ENCODE results near the gene ZMYM4. TPM values are rescaled to one million over a fixed set of nuclear protein-coding genes. Genes with fewer than 3 reads are reported as not detected.

Gene ZMYM4
- total RNA-seq, 1 experiment from 2014 or later = 62.7 TPM

DNA sequence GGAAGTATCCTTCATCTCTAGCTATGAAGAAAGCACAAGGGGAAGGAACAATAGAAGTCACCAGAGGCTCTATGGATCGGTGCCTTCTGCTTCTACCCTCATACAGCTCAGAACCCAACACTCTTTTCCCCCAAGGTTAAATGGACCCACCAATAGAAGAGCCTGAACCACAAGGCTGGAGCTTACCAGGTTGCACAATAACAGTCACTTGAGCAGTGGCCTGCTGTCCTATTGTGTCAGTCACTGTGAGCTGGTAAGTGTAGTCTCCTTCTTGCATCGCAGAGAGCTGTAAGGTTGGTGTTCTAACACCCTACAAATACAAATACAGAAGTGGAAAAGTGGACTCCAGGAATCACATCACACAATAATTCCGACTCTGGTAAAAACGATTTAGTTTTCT, 185.7 kb downstream of the ZMYM4 start:
- no peak for TF ChIP-seq CTCF (IDR thresholded peaks at IDR 0.05; ENCODE audit: unreplicated experiment)
- no peaks in the 10 kb centered on the region for H3K9me3 Mint-ChIP-seq (ENCODE audit: low read depth, unreplicated experiment)
- no peaks in the 10 kb centered on the region for H3K4me1 Mint-ChIP-seq (ENCODE audit: low read depth, unreplicated experiment)
- CTCF ChIA-PET = no interaction called here
- H3K27ac Mint-ChIP-seq (ENCODE audit: unreplicated experiment) = no peak overlapping the region
- H3K27me3 Mint-ChIP-seq (ENCODE audit: unreplicated experiment) = no peaks in the 10 kb centered on the region
- peaks cover 12% of the 10 kb centered on the region for H3K36me3 Mint-ChIP-seq (ENCODE audit: insufficient read depth, unreplicated experiment)
- no peak for DNase-seq
- no TSS peak for BruUV-seq (replicated peaks)
- intact Hi-C loops (cut with micrococcal nuclease; ENCODE audit: unreplicated experiment) = loop anchor here (5.0 kb wide), 1 partner anchor 263 kb away; the partner anchor contains the start of gene C1orf216
- no peak overlapping the region for H3K4me3 Mint-ChIP-seq (ENCODE audit: low read depth, unreplicated experiment)

- BruUV-seq (replicated peaks) = no TSS peak
- H3K27me3 Mint-ChIP-seq (ENCODE audit: unreplicated experiment) = no peaks in the 10 kb centered on the region
- no peak overlapping the region for H3K4me3 Mint-ChIP-seq (ENCODE audit: low read depth, unreplicated experiment)
- no peak for DNase-seq
- no peaks in the 10 kb centered on the region for H3K4me1 Mint-ChIP-seq (ENCODE audit: low read depth, unreplicated experiment)
- peaks cover 12% of the 10 kb centered on the region for H3K36me3 Mint-ChIP-seq (ENCODE audit: insufficient read depth, unreplicated experiment)
- no peak for TF ChIP-seq CTCF (IDR thresholded peaks at IDR 0.05; ENCODE audit: unreplicated experiment)
- intact Hi-C loops (cut with micrococcal nuclease; ENCODE audit: unreplicated experiment) = loop anchor here (5.0 kb wide), 1 partner anchor 263 kb away; the partner anchor contains the start of gene C1orf216
- no peaks in the 10 kb centered on the region for H3K9me3 Mint-ChIP-seq (ENCODE audit: low read depth, unreplicated experiment)
- no peak overlapping the region for H3K27ac Mint-ChIP-seq (ENCODE audit: unreplicated experiment)
- CTCF ChIA-PET = no interaction called here
Measured at GRCh38 chr1:35454616-35455015, 186.1 kb downstream of the ZMYM4 start.

DNA sequence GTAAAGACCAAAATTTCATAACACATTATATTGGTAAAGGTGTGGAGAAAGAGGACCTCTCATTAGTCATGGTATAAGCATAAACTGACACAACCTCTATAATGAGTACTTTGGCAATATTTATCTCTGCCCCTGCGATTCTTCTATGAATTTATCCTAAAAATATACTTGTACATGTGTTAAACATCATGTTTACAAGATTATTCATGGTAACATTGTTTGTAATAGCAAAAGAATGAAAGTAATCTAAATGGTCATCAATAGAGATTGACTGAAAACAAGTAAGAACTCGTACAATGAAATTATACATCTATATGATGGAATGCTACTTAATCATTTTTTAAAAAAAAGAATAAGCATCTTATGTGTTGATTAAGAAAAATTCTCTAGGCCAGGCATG, 192.3 kb downstream of the ZMYM4 start:
- H3K36me3 Mint-ChIP-seq (ENCODE audit: insufficient read depth, unreplicated experiment) = peaks cover 18% of the 10 kb centered on the region
- CTCF ChIA-PET = no interaction called here

DNA sequence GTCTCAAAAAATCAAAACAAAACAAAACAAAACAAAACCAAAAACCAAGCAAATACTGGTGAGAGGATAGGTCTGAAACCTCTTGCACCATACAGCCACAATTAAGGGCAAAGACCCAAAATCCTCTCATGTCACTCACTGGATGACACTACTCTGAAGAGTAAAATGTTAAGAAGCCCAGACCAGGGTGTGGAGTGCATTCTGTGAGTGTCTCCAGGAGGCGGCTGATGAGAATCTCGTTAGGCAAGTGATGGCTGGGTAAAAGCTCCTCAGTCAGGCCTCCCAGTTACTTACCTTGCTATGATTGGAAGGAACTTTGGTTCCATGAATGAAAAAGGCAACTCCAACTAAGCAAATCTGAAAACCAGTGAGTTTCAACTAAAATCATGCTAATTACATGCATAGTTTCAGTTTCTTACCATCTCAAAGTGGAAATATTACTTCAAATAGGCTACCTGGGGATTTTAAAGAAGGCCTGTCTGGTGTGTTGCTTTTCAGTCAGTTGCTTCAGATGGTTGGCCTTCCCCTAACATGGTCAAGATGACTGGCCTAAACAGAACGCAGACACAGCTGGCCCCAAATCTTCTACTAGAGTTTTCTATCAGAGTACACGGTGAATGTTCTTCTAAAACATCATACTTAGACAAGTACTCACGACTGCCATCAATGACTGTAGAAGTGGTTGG, 193.6 kb downstream of the ZMYM4 start:
- Mint-ChIP-seq H3K9me3 (ENCODE audit: low read depth, unreplicated experiment) (peaks cover 8% of the 10 kb centered on the region), H3K27me3 (ENCODE audit: unreplicated experiment) (no peaks in the 10 kb centered on the region)
- intact Hi-C loops (cut with micrococcal nuclease; ENCODE audit: unreplicated experiment) = no loop called here

More for the DNA sequence above, 192.3 kb downstream of the ZMYM4 start:
- H3K4me1 Mint-ChIP-seq (ENCODE audit: low read depth, unreplicated experiment) = no peaks in the 10 kb centered on the region
- H3K4me3 Mint-ChIP-seq (ENCODE audit: low read depth, unreplicated experiment) = no peak overlapping the region
- H3K27me3 Mint-ChIP-seq (ENCODE audit: unreplicated experiment) = no peaks in the 10 kb centered on the region
- no peak for DNase-seq
- no peak overlapping the region for H3K27ac Mint-ChIP-seq (ENCODE audit: unreplicated experiment)
- no TSS peak for BruUV-seq (replicated peaks)
- H3K9me3 Mint-ChIP-seq (ENCODE audit: low read depth, unreplicated experiment) = peaks cover 5% of the 10 kb centered on the region
- intact Hi-C loops (cut with micrococcal nuclease; ENCODE audit: unreplicated experiment) = no loop called here
- TF ChIP-seq CTCF (IDR thresholded peaks at IDR 0.05; ENCODE audit: unreplicated experiment) = no peak

More for the DNA sequence above, 193.6 kb downstream of the ZMYM4 start:
- DNase-seq = no peak
- peaks cover 19% of the 10 kb centered on the region for H3K36me3 Mint-ChIP-seq (ENCODE audit: insufficient read depth, unreplicated experiment)
- CTCF ChIA-PET = no interaction called here
- H3K27ac Mint-ChIP-seq (ENCODE audit: unreplicated experiment) = no peak overlapping the region
- H3K4me3 Mint-ChIP-seq (ENCODE audit: low read depth, unreplicated experiment) = no peak overlapping the region
- peaks cover 1% of the 10 kb centered on the region for H3K4me1 Mint-ChIP-seq (ENCODE audit: low read depth, unreplicated experiment)
- BruUV-seq (replicated peaks) = no TSS peak
- TF ChIP-seq CTCF (IDR thresholded peaks at IDR 0.05; ENCODE audit: unreplicated experiment) = no peak

Measured in Calu3 (cell line).